Jurkat, Clone E6-1 (cell line): Measurements from ENCODE around the gene MSH5.

Experiments used
- DNase-seq: peaks from one replicate; pipeline ENCODE4 v3.0.0-alpha.2; 2011; ENCODE audit warnings: low read depth, low spot score
- H3K4me3 ChIP-seq: 2 replicates; pipeline ENCODE4 v1.5.1; 2011; ENCODE audit warnings: mild to moderate bottlenecking, low read length, control low read depth, moderate library complexity

MSH5 gene

GRCh38 chr6:31740397-31741223 is 805 bp downstream of the MSH5 start:
- peak overlapping the region; percentile 98 for H3K4me3 ChIP-seq
- DNase-seq, result no peak

GRCh38 chr6:31741815-31742214 is 2.0 kb downstream of the MSH5 start:
- no peak overlapping the region for H3K4me3 ChIP-seq
- DNase-seq, result no peak

- DNase-seq, result no peak
- no peak overlapping the region for H3K4me3 ChIP-seq
These were observed 3.1 kb downstream of the MSH5 start for GRCh38 chr6:31742894-31743293.

- H3K4me3 ChIP-seq, result no peak overlapping the region
- no peak for DNase-seq
These were observed 4.6 kb downstream of the MSH5 start for GRCh38 chr6:31744422-31744821.

GRCh38 chr6:31749301-31750036 is 9.7 kb downstream of the MSH5 start:
- no peak for DNase-seq

GRCh38 chr6:31750411-31751022 is 10.7 kb downstream of the MSH5 start:
- no peak for DNase-seq

More at GRCh38 chr6:31749301-31750036, 9.7 kb downstream of the MSH5 start:
- H3K4me3 ChIP-seq, result no peak overlapping the region

GRCh38 chr6:31752739-31753319 is 13.0 kb downstream of the MSH5 start:
- no peak for DNase-seq
- no peak overlapping the region for H3K4me3 ChIP-seq

More at GRCh38 chr6:31750411-31751022, 10.7 kb downstream of the MSH5 start:
- H3K4me3 ChIP-seq, result no peak overlapping the region

- no peak for DNase-seq
- no peak overlapping the region for H3K4me3 ChIP-seq
These were observed 18.5 kb downstream of the MSH5 start for GRCh38 chr6:31758281-31758680.

- DNase-seq, result no peak
- no peak overlapping the region for H3K4me3 ChIP-seq
These were observed 21.0 kb downstream of the MSH5 start for GRCh38 chr6:31760790-31761189.

- H3K4me3 ChIP-seq, result no peak overlapping the region
- DNase-seq, result no peak
These were observed 21.5 kb downstream of the MSH5 start for GRCh38 chr6:31761343-31761742.

GRCh38 chr6:31762356-31762755 is 22.6 kb downstream of the MSH5 start, which contains the start of gene SAPCD1:
SAPCD1 (plus strand) TSS chr6:31762656; CDS start chr6:31763055, 399 bp downstream.
- DNase-seq, result no peak
- H3K4me3 ChIP-seq, result no peak within 1 kb of the TSS

GRCh38 chr6:31762878-31763618 is 23.2 kb downstream of the MSH5 start:
- no peak for DNase-seq
- no peak overlapping the region for H3K4me3 ChIP-seq

- H3K4me3 ChIP-seq, result no peak overlapping the region
- no peak for DNase-seq
These were observed 23.8 kb downstream of the MSH5 start for GRCh38 chr6:31763619-31763940.

- DNase-seq, result no peak
- H3K4me3 ChIP-seq, result no peak overlapping the region
These were observed 24.4 kb downstream of the MSH5 start for GRCh38 chr6:31764198-31764597.

- no peak for DNase-seq
- H3K4me3 ChIP-seq, result no peak overlapping the region
These were observed 25.7 kb downstream of the MSH5 start for GRCh38 chr6:31765559-31765909.

GRCh38 chr6:31765910-31766794 is 26.3 kb downstream of the MSH5 start:
- H3K4me3 ChIP-seq, result no peak overlapping the region
- DNase-seq, result no peak

- no peak overlapping the region for H3K4me3 ChIP-seq
- no peak for DNase-seq
These were observed 27.4 kb downstream of the MSH5 start for GRCh38 chr6:31767096-31767645.
